HFF-Myc (cell line): ENCODE data around the gene S100A10.

Experiments
- DNase-seq: peaks from one replicate; pipeline ENCODE4 v3.0.0-alpha.2; 2011; ENCODE audit warnings: low read depth; ENCODE audit errors: extremely low read depth
- H3K4me3 ChIP-seq: replicated peaks from 2 replicates; pipeline ENCODE4 v1.5.1; 2011; ENCODE audit warnings: low read depth, mild to moderate bottlenecking, control low read depth, low read length
- CTCF ChIP-seq: IDR thresholded peaks from 2 replicates; pipeline ENCODE4 v1.5.1; 2012; ENCODE audit warnings: mild to moderate bottlenecking, low read depth, low read length, control low read depth; ENCODE audit errors: missing control alignments

S100A10 gene

DNA sequence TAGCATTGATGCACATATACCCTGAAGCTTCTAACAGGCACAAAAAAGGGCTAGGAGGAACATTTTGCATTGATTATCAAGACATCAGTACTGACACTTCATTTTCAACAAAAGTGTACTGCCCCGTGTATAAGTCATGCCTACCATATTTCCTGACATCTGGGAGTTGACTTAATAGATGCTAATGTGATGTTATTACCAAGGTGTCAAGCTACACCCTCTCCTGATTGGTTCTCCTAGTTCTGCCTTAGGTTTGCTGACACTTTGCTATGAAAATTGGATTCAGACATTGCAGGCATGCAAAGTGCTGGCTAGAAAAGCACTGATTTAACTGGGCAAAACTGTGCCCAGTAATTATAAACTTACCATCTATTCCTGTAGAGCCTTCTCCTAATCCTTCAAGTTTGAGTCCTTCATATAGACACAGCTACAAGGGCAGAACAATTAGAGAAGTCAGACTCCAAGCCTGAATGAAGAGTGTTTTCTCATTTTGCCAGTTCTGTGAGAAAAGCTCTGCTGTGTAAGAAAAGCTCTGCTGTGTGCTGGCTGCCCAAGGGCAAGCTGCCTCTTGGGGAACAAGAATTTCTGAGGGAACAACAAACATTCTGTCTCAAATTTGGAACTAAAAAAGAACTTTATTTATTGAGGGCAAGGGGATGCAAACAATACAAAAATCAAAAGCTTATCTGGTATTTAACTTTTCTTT lies 11.2 kb downstream of the S100A10 start:
- H3K4me3 ChIP-seq = no peak overlapping the region
- TF ChIP-seq CTCF = no peak
- no peak for DNase-seq

GRCh38 chr1:151981178-151981525 lies 12.5 kb downstream of the S100A10 start:
- DNase-seq = no peak
- TF ChIP-seq CTCF = no peak

GRCh38 chr1:151980287-151981177 lies 13.1 kb downstream of the S100A10 start:
- DNase-seq = no peak
- TF ChIP-seq CTCF = no peak
- no peak overlapping the region for H3K4me3 ChIP-seq

More at GRCh38 chr1:151981178-151981525, 12.5 kb downstream of the S100A10 start:
- H3K4me3 ChIP-seq = no peak overlapping the region

- no peak for TF ChIP-seq CTCF
- no peak for DNase-seq
- H3K4me3 ChIP-seq = no peak overlapping the region
Measured at GRCh38 chr1:151978922-151979321, 14.7 kb downstream of the S100A10 start.

- H3K4me3 ChIP-seq = no peak overlapping the region
- TF ChIP-seq CTCF = no peak
- no peak for DNase-seq
Measured at GRCh38 chr1:151977662-151978230, 15.9 kb downstream of the S100A10 start.

GRCh38 chr1:151976858-151977257 lies 16.8 kb downstream of the S100A10 start:
- TF ChIP-seq CTCF = no peak
- no peak overlapping the region for H3K4me3 ChIP-seq
- DNase-seq = no peak
